Aorta (tissue), 5 donors: ENCODE measurements around the gene DECR2. TPM values are rescaled to one million over a fixed set of nuclear protein-coding genes. Genes with fewer than 3 reads are reported as not detected.

ENCODE experiments used
- ATAC-seq: fragments of 200-7000 bp; cut with Tn5 transposase; one replicate; pipeline ENCODE4 v1.9.1; 2022; ENCODE audit warnings: moderate library complexity; ENCODE audit not compliant: low FRiP score
- DNase-seq, 2 donors: peaks; one replicate each; pipeline ENCODE4 v3.0.0-alpha.2; 2020
- H3K27ac ChIP-seq, 2 donors: one replicate each; pipeline ENCODE4 v1.5.1; 2013; ENCODE audit warnings: low read length in 2 of 2, mild to moderate bottlenecking in 2 of 2, moderate library complexity in 2 of 2, control low read depth in 1 of 2, inconsistent platforms in 1 of 2, low read depth in 1 of 2
- H3K27me3 ChIP-seq, 2 donors: one replicate each; pipeline ENCODE4 v1.6.1; 2013; ENCODE audit warnings: control low read depth in 1 of 2, low read length in 1 of 2, mild to moderate bottlenecking in 1 of 2, moderate library complexity in 1 of 2; ENCODE audit not compliant: insufficient read depth in 2 of 2, control insufficient read depth in 1 of 2
- H3K36me3 ChIP-seq, 2 donors: one replicate each; pipeline ENCODE4 v1.6.1; 2013; ENCODE audit warnings: control low read depth in 1 of 2, low read length in 1 of 2, mild to moderate bottlenecking in 1 of 2; ENCODE audit not compliant: insufficient read depth in 2 of 2, control insufficient read depth in 1 of 2
- H3K4me1 ChIP-seq, 2 donors: one replicate each; pipeline ENCODE4 v1.6.1; 2013; ENCODE audit warnings: low read length in 2 of 2, control low read depth in 1 of 2, mild to moderate bottlenecking in 1 of 2, moderate library complexity in 1 of 2; ENCODE audit not compliant: insufficient read depth in 2 of 2, control insufficient read depth in 1 of 2
- H3K4me3 ChIP-seq, 2 donors: one replicate each; pipeline ENCODE4 v1.5.1; 2013; ENCODE audit warnings: low read length in 2 of 2, control low read depth in 1 of 2, mild to moderate bottlenecking in 1 of 2
- H3K9me3 ChIP-seq: one replicate; pipeline ENCODE4 v1.6.1; 2013; ENCODE audit warnings: mild to moderate bottlenecking, low read length; ENCODE audit not compliant: control insufficient read depth
- WGBS, 2 donors: extraction: QIAGEN DNeasy Blood & Tissue Kit; methylation state at CpG; one replicate each; pipeline ENCODE4 v1.1.7; 2013; 5-methylcytosine and 5-hydroxymethylcytosine counted together
- intact Hi-C, 2 donors: fragments of 100-400 bp; cut with DNase I; formaldehyde crosslinking; loops; one replicate each; pipeline versions ENCODE4 v1.14.2 to v1.15.0; 2022
- polyA plus RNA-seq, 2 donors: library from polyadenylated mRNA; stranded (reverse); fragments of 200-250 nt; gene quantifications; one replicate each; pipeline ENCODE4 v1.2.3, GENCODE V29; 2013
- total RNA-seq, 2 donors: library from RNA; stranded (reverse); fragmentation: NEBNext Ultra II Directional; extraction: Animal tissue kit (Norgen Biotek cat#: 25700); gene quantifications; one replicate each; pipeline ENCODE4 v1.2.1, GENCODE V29; 2021
- donor health status: healthy with polysubstance abuse.
- donor health status: Bipolar disorder and iron deficiency.
- donor health status: DM: no; HTN: no; CAD: no.
- donor health status: DM: no; HTN: no; CAD: no.
- donor health status: DM: yes; HTN: yes; CAD: no.

DECR2 gene
- total and polyA plus RNA-seq, 4 donors: 10.9 to 21.8 (median 16.0) TPM

DNA sequence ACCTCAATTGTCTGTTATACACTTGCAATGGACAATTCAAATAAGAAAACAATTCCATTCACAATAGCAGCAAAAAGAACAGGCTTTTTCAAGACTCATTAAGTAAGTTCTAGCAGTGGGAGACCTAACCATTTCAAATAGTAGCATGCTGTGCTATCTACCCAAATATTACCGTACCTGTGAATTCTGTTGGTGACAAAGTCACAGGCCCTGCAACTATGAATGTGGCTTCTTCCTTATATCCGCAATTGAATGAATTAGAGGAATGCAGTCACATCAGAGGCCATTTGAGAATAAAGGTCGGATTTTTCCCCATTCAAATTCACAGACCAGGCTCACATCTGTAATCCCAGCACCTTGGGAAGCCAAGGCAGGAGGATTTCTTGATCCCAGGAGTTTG lies 5.5 kb upstream of the DECR2 start:
- H3K4me1 ChIP-seq: no peaks in the 10 kb centered on the region
- no peak overlapping the region for H3K4me3 ChIP-seq
- intact Hi-C loops: loop anchor here in 1 of 2 donors (10.0 kb wide), 1 partner anchor 269 kb away; the partner anchor contains the start of gene RHOT2

DNA sequence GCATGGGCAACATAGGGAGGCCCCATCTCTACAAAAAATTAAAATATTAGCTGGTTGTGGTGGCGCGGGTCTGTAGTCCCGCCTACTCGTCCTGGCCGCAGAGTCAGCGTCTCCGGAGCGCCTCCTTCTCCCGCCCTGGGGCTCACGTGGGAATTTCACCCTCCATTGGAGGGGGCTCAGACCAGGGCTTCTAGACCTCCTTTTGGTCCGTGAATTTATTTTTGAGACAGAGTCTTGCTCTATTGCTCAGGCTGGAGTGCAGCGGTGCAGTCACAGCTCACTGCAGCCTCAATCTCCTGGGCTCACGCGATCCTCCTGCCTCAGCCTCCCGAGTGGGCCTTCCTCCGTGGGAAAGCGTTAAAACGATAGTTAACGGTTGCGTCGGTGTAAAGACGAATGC lies 5.1 kb upstream of the DECR2 start:
- Histone ChIP-seq H3K9me3 (no peaks in the 10 kb centered on the region), H3K36me3 (no peaks in the 10 kb centered on the region), H3K4me1 (no peaks in the 10 kb centered on the region), H3K4me3 (peak overlapping the region; percentile 77 to 82), H3K27ac (peak overlapping the region in 1 of 2 donors; percentile 39), H3K27me3 (no peaks in the 10 kb centered on the region)
- intact Hi-C loops: loop anchor here in 1 of 2 donors (10.0 kb wide), 1 partner anchor 268 kb away; the partner anchor contains the start of gene RHOT2
- DNase-seq: no peak
- no peak for ATAC-seq
- 1% methylated on average over 22 of the region's 22 CpGs for WGBS, 2 donors

More for the DNA sequence above, 5.5 kb upstream of the DECR2 start:
- DNase-seq (no peak), ATAC-seq (no peak)
- no peak overlapping the region for H3K27ac ChIP-seq
- H3K27me3 ChIP-seq: no peaks in the 10 kb centered on the region
- no peaks in the 10 kb centered on the region for H3K36me3 ChIP-seq
- no peaks in the 10 kb centered on the region for H3K9me3 ChIP-seq
- 13 to 18% methylated on average over 3 of the region's 3 CpGs for WGBS, 2 donors

DNA sequence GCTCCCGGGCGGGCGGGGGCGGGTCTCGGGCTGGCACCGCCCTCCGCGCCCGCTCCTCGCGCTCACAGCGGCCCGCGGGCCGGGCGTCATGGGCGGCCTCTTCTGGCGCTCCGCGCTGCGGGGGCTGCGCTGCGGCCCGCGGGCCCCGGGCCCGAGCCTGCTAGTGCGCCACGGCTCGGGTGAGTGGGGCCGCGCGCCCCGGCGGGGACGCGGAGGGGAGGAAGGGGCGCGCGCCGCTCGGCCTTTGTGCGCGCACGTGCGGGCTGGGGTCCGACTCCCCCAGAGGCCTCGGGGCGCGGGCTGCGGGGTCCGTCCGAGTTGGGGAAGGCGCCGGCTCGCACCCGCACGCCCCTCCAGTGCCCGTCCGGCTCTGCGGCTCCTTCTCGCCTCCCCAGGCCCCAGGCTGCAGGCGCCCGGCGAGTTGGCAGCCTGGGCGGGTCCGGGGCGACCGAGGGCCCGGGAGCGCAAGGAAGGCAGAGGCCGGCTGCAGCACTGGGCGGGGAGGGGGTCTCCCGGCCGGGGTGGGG lies 4.5 kb upstream of the DECR2 start, which contains the start of gene NME4:
NME4 (plus strand) TSS at position 65 of the 527 bp plus-strand sequence; CDS start at position 89, 24 bp downstream.
- peak within 1 kb of the TSS; percentile 77 to 82 for H3K4me3 ChIP-seq
- intact Hi-C loops: loop anchor here in 1 of 2 donors (10.0 kb wide), 1 partner anchor 268 kb away; the partner anchor contains the start of gene RHOT2
- H3K9me3 ChIP-seq: no peaks in the 10 kb centered on the region
- DNase-seq: no peak
- no peaks in the 10 kb centered on the region for H3K27me3 ChIP-seq
- no peak for ATAC-seq
- peak within 1 kb of the TSS in 1 of 2 donors; percentile 52 for H3K27ac ChIP-seq
- 0% methylated on average over 21 to 75 of the region's 75 CpGs for WGBS, 2 donors
- H3K36me3 ChIP-seq: no peaks in the 10 kb centered on the region
- no peaks in the 10 kb centered on the region for H3K4me1 ChIP-seq

DNA sequence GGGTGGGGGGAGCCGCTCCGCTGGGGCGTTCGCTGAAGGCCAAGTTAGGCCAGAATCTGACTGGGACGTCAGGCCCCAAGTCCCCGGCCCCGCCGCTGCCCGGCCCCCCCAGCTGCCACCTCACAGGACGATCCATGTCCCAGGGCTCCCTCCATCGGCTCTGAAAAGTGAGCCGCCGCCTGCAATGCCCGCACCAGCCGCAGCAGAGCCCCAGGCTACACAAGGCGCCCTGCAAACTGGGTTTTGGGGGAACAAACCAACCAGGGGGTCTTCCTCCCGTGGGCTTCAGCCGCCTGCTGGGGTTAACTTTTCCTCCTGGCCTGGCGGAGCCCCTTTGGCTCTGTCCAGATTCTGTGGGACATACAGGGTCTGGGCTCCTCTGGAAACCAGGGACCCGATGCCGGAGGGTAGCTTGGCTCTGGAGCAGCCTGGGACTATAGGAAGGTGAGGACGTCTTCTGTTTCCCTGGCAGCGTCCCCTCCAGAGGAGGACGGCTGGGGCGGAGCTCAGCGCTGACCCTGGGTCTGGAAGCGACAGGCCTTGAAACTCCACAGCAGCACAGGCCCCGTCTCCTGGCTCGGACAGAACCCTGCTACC lies 3.9 kb upstream of the DECR2 start:
- no peaks in the 10 kb centered on the region for H3K9me3 ChIP-seq
- H3K27me3 ChIP-seq: no peaks in the 10 kb centered on the region
- no peaks in the 10 kb centered on the region for H3K4me1 ChIP-seq
- peak overlapping the region in 1 of 2 donors; percentile 22 for H3K27ac ChIP-seq
- DNase-seq: peak; percentile 86 to 93
- WGBS, 2 donors: 14 to 20% methylated on average over 18 to 29 of the region's 29 CpGs
- intact Hi-C loops: loop anchor here in 1 of 2 donors (10.0 kb wide), 1 partner anchor 267 kb away; the partner anchor contains the start of gene RHOT2
- no peak overlapping the region for H3K4me3 ChIP-seq
- H3K36me3 ChIP-seq: no peaks in the 10 kb centered on the region
- ATAC-seq: peak; percentile 58

DNA sequence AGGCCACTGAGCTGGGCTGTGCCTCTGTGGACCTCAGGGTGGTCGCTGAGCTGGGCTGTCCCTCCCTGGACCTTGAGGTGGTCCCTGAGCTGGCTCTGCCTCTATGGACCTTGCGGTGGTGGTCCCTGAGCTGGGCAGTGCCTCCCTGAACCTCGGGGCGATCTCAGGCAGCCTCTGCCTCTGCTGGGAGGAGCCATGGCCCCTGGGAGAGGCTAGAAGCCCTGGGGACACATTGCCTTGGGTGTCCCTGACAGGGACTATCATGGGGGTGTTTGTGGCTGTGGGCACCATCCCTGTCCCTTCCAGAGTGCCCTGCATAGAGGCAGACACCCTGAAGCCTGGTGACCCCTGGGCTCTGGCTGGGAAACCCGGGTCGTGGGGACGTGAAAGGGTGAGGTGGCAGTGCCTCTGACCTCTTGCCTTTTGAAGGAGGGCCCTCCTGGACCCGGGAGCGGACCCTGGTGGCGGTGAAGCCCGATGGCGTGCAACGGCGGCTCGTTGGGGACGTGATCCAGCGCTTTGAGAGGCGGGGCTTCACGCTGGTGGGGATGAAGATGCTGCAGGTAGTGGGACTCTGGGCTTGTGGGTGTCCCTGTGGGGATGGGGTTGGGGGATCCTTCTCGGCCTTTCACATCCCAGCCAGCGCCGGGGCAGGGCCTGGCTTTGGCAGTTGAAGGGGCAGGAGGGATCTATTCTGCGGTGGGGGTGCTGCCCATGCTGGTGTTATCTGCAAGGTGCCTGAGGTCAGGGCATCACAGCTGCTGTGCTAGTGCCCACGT lies 2.9 kb upstream of the DECR2 start:
- no peak overlapping the region for H3K27ac ChIP-seq
- no peak overlapping the region for H3K4me3 ChIP-seq
- intact Hi-C loops: loop anchor here in 1 of 2 donors (10.0 kb wide), 1 partner anchor 266 kb away; the partner anchor contains the start of gene RHOT2
- 86% methylated on average over 24 of the region's 24 CpGs for WGBS, 2 donors
- no peaks in the 10 kb centered on the region for H3K9me3 ChIP-seq
- H3K27me3 ChIP-seq: no peaks in the 10 kb centered on the region
- H3K4me1 ChIP-seq: no peaks in the 10 kb centered on the region
- no peaks in the 10 kb centered on the region for H3K36me3 ChIP-seq
- DNase-seq: no peak
- ATAC-seq: no peak

DNA sequence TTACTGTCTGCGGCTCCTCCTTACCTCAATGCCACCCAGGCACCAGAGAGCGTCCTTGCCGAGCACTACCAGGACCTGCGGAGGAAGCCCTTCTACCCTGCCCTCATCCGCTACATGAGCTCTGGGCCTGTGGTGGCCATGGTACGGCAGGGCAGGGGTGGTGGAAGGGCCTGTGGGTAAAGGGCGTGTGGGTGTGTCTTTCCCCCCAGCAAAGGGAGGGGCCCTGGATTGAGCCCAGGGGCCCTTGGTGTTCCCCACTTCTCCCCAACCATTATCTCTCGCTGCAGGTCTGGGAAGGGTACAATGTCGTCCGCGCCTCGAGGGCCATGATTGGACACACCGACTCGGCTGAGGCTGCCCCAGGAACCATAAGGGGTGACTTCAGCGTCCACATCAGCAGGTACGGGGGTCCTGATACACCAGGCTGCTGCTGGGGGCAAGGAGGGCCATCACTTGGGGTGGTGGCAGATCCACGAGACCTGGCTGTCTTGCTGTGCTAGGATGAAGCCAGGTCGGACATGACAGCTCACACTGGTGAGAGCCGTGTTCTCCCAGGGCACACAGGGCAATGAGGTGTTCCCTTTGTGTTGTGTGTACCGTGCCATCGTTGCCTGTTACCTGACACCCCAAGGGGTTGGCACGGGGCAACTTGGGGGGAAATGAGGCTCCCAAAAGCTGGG lies 2.2 kb upstream of the DECR2 start:
- Histone ChIP-seq H3K4me3 (no peak overlapping the region), H3K36me3 (no peaks in the 10 kb centered on the region), H3K9me3 (no peaks in the 10 kb centered on the region), H3K4me1 (no peaks in the 10 kb centered on the region), H3K27me3 (no peaks in the 10 kb centered on the region), H3K27ac (no peak overlapping the region)
- intact Hi-C loops: loop anchor here in 1 of 2 donors (10.0 kb wide), 1 partner anchor 265 kb away; the partner anchor contains the start of gene RHOT2
- DNase-seq (no peak), ATAC-seq (no peak)
- 85% methylated on average over 22 of the region's 22 CpGs for WGBS, 2 donors

DNA sequence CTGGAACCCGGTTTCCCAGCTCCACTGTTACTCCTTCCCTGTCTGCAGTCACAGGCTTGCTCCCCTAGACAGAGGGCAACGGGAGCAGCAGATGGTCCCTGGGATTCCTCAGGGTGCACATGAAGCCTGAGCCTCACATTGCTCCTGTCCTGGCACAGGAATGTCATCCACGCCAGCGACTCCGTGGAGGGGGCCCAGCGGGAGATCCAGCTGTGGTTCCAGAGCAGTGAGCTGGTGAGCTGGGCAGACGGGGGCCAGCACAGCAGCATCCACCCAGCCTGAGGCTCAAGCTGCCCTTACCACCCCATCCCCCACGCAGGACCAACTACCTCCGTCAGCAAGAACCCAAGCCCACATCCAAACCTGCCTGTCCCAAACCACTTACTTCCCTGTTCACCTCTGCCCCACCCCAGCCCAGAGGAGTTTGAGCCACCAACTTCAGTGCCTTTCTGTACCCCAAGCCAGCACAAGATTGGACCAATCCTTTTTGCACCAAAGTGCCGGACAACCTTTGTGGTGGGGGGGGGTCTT lies 1.6 kb upstream of the DECR2 start:
- DNase-seq (peak in 1 of 2 donors; percentile 53), ATAC-seq (no peak)
- WGBS, 2 donors: 63 to 78% methylated on average over 10 of the region's 10 CpGs
- Histone ChIP-seq H3K27ac (no peak overlapping the region), H3K4me3 (no peak overlapping the region), H3K36me3 (no peaks in the 10 kb centered on the region), H3K27me3 (no peaks in the 10 kb centered on the region), H3K9me3 (no peaks in the 10 kb centered on the region), H3K4me1 (no peaks in the 10 kb centered on the region)
- intact Hi-C loops: no loop called here

DNA sequence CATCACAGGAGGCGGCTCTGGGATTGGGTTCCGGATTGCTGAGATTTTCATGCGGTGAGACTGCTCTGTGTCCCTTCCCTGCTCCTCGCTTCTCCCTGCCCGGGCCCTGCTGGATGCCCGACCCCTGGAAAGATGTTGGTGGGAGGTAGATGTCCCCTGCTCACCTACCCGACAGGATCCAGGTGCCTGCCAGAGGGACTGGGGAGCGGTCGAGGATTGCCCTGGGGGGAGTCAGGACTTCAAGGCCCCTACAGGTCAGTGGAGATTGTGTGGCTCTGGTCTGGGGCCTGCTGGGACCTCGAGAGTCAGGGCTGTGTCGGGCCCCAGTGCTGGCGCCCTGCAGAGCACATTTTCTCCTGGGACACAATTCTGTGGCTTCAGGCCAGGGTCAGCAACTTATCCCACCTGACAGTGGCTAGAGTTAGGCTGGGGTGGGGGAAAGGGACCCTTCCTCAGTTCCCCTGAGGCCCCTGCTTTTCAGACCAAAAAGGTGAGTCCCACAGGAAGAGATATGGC lies 3.3 kb downstream of the DECR2 start:
- no peak overlapping the region for H3K4me3 ChIP-seq
- intact Hi-C loops: no loop called here
- DNase-seq (no peak), ATAC-seq (no peak)
- no peaks in the 10 kb centered on the region for H3K9me3 ChIP-seq
- no peak overlapping the region for H3K27ac ChIP-seq
- H3K36me3 ChIP-seq: no peaks in the 10 kb centered on the region
- 82 to 86% methylated on average over 12 of the region's 12 CpGs for WGBS, 2 donors
- H3K4me1 ChIP-seq: no peaks in the 10 kb centered on the region
- H3K27me3 ChIP-seq: no peaks in the 10 kb centered on the region
